Measurements from ENCODE around the gene ACKR3. TPM values are rescaled to one million over a fixed set of nuclear protein-coding genes. Genes with fewer than 3 reads are reported as not detected.

Gene ACKR3
- total and polyA plus RNA-seq, 2 of the 4 experiments (the other 2 are of a cell fraction), result not detected

- dilution Hi-C loops (cut with HindIII; ENCODE audit: low sequenced_read_pairs, unreplicated experiment), result no loop called here
- Histone ChIP-seq H3K4me2 (ENCODE audit: low read depth, low read length) (no peak overlapping the region), H4K5ac (ENCODE audit: low read depth, low read length) (no peak overlapping the region), H2AK9ac (replicated peaks; ENCODE audit: low read depth, low read length, poor library complexity) (no peak overlapping the region), H3K18ac (ENCODE audit: low read depth, low read length) (no peak overlapping the region), H3K56ac (ENCODE audit: extremely low read depth, insufficient read depth, low read length) (no peak overlapping the region), H3K79me1 (ENCODE audit: low read depth in 1 of 2, low read length in 2 of 2) (no peaks in the 10 kb centered on the region), H3K9ac (ENCODE audit: low read depth, low read length) (no peak overlapping the region), H2BK120ac (ENCODE audit: low read depth, low read length) (no peak overlapping the region), H3K27me3 (ENCODE audit: control insufficient read depth, insufficient read depth, low read length) (peaks cover 2% of the 10 kb centered on the region; the same call in 1 of the 2 replicates), H3K4me1 (ENCODE audit: control insufficient read depth, insufficient read depth, low read length) (no peaks in the 10 kb centered on the region), H2BK15ac (ENCODE audit: low read depth, low read length) (no peak overlapping the region), H4K8ac (ENCODE audit: low read depth in 2 of 2, low read length in 2 of 2) (no peak overlapping the region), H2BK5ac (ENCODE audit: low read depth, low read length, poor library complexity, severe bottlenecking) (no peak overlapping the region), H3K14ac (replicated peaks; ENCODE audit: low read depth, low read length) (no peak overlapping the region), H3K36me3 (ENCODE audit: control insufficient read depth, insufficient read depth, low read length) (no peaks in the 10 kb centered on the region), H3K4ac (ENCODE audit: low read depth, low read length) (no peak overlapping the region), H3K23ac (ENCODE audit: low read depth, low read length) (no peak overlapping the region), H2AK5ac (ENCODE audit: low read depth, low read length) (no peak overlapping the region), H2AFZ (replicated peaks; ENCODE audit: low read length, poor library complexity) (no peak overlapping the region), H3K27ac (ENCODE audit: insufficient read depth, low read length) (no peak overlapping the region), H3K9me1 (ENCODE audit: insufficient read depth, low read length) (no peaks in the 10 kb centered on the region), H3K9me3 (ENCODE audit: control insufficient read depth, insufficient read depth, low read length) (peaks cover 2% of the 10 kb centered on the region), H3K4me3 (ENCODE audit: insufficient read depth, low read depth, low read length) (no peak overlapping the region), H4K20me1 (ENCODE audit: insufficient read depth, low read length) (no peaks in the 10 kb centered on the region), H2BK20ac (ENCODE audit: low read depth, low read length) (no peak overlapping the region), H4K91ac (ENCODE audit: insufficient read depth, low read depth, low read length) (no peak overlapping the region)
- no TSS peak for BruUV-seq (replicated peaks)
- no peak for ATAC-seq (ENCODE audit: low read depth)
- no peak for TF ChIP-seq MXI1 (IDR thresholded peaks at IDR 0.05; ENCODE audit: borderline replicate concordance, low read depth, low read length)
- TF ChIP-seq FOS (IDR thresholded peaks at IDR 0.05; ENCODE audit: low read depth, low read length), result no peak
- no peak for TF ChIP-seq BHLHE40 (IDR thresholded peaks at IDR 0.05; ENCODE audit: low read depth, low read length)
- no peak for TF ChIP-seq MAFK (IDR thresholded peaks at IDR 0.05; ENCODE audit: low read depth, low read length)
- no peak for TF ChIP-seq RCOR1 (IDR thresholded peaks at IDR 0.05; ENCODE audit: insufficient replicate concordance, low read length)
- POLR2A ChIA-PET (ENCODE audit: unreplicated experiment), result no interaction called here
- CTCF ChIA-PET, result no interaction called here
- in situ Hi-C loops (cut with MboI; ENCODE audit: low sequenced_read_pairs), result no loop called here
- intact Hi-C loops (cut with micrococcal nuclease), result no loop called here
- DNase-seq, result no peak
- WGBS, 2 experiments (ENCODE audit: extremely low coverage in 2 of 2, insufficient read length in 1 of 2), result 86% methylated on average over 2 of the region's 9 CpGs; no CpG with 5 or more reads in 1 of the 2 experiments
Observed at GRCh38 chr2:236579048-236579745, 9.6 kb downstream of the ACKR3 start.
